Measurements from ENCODE around the gene PARP12.

The PARP12 gene

DNA sequence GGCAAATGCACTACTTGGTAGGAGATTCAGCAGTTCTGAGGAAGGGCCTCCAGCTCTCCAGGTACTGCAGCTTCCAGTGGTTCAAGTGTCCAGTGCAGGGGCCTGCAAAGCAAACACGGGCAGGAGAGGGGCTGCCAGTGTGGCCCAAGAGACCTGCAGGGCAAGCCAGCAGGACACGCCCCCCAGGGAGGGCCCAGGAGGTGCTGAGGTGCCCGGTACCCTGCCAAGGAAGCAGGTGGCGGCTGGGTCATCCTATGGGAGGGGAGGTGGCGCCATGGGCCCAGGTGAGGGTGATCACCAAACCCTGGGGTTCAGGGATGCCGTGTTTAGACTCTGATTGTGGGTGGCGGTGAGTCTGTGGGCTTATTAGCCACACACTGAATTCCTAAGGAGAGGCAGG is 45.7 kb downstream of the PARP12 start:
- Histone ChIP-seq H3F3A (ENCODE audit: insufficient read depth, low read length) (no peaks in the 10 kb centered on the region), H3K9me2 (ENCODE audit: low read depth, low read length) (no peaks in the 10 kb centered on the region), H3K4me2 (ENCODE audit: low read length) (no peak overlapping the region), H3K27ac (ENCODE audit: low read depth, low read length, poor library complexity, severe bottlenecking) (no peak overlapping the region), H2AFZ (ENCODE audit: low read length) (no peak overlapping the region), H3K36me3 (ENCODE audit: insufficient read depth, low read length) (no peaks in the 10 kb centered on the region), H3K9me3 (ENCODE audit: low read length) (no peaks in the 10 kb centered on the region), H4K20me1 (ENCODE audit: insufficient read depth, low read length) (no peaks in the 10 kb centered on the region), H3K9ac (ENCODE audit: low read length) (no peak overlapping the region), H3K79me2 (ENCODE audit: insufficient read depth, low read length) (no peaks in the 10 kb centered on the region), H3K4me3 (ENCODE audit: low read depth, low read length, poor library complexity, severe bottlenecking) (no peak overlapping the region), H3K27me3 (ENCODE audit: insufficient read depth, low read length) (0 out of 2 replicates have a peak, but pooled peaks cover 6% of the 10 kb centered on the region), H3K4me1 (ENCODE audit: insufficient read depth, low read length, severe bottlenecking) (no peaks in the 10 kb centered on the region)
- TF ChIP-seq CTCF (IDR thresholded peaks at IDR 0.05; ENCODE audit: low read length) (no peak), EZH2 (IDR thresholded peaks at IDR 0.05; ENCODE audit: borderline replicate concordance, low read length) (no peak)

GRCh38 chr7:140016540-140016939 is 46.2 kb downstream of the PARP12 start:
- Histone ChIP-seq H3K9me2 (ENCODE audit: low read depth, low read length) (no peaks in the 10 kb centered on the region), H3K9me3 (ENCODE audit: low read length) (no peaks in the 10 kb centered on the region), H3F3A (ENCODE audit: insufficient read depth, low read length) (no peaks in the 10 kb centered on the region), H3K27me3 (ENCODE audit: insufficient read depth, low read length) (0 out of 2 replicates have a peak, but pooled peaks cover 6% of the 10 kb centered on the region), H3K27ac (ENCODE audit: low read depth, low read length, poor library complexity, severe bottlenecking) (no peak overlapping the region), H3K4me1 (ENCODE audit: insufficient read depth, low read length, severe bottlenecking) (no peaks in the 10 kb centered on the region), H2AFZ (ENCODE audit: low read length) (no peak overlapping the region), H3K79me2 (ENCODE audit: insufficient read depth, low read length) (no peaks in the 10 kb centered on the region), H3K36me3 (ENCODE audit: insufficient read depth, low read length) (no peaks in the 10 kb centered on the region), H3K9ac (ENCODE audit: low read length) (no peak overlapping the region), H3K4me2 (ENCODE audit: low read length) (no peak overlapping the region), H3K4me3 (ENCODE audit: low read depth, low read length, poor library complexity, severe bottlenecking) (no peak overlapping the region), H4K20me1 (ENCODE audit: insufficient read depth, low read length) (no peaks in the 10 kb centered on the region)
- no peak for TF ChIP-seq EZH2 (IDR thresholded peaks at IDR 0.05; ENCODE audit: borderline replicate concordance, low read length)
- TF ChIP-seq CTCF (IDR thresholded peaks at IDR 0.05; ENCODE audit: low read length), result no peak

DNA sequence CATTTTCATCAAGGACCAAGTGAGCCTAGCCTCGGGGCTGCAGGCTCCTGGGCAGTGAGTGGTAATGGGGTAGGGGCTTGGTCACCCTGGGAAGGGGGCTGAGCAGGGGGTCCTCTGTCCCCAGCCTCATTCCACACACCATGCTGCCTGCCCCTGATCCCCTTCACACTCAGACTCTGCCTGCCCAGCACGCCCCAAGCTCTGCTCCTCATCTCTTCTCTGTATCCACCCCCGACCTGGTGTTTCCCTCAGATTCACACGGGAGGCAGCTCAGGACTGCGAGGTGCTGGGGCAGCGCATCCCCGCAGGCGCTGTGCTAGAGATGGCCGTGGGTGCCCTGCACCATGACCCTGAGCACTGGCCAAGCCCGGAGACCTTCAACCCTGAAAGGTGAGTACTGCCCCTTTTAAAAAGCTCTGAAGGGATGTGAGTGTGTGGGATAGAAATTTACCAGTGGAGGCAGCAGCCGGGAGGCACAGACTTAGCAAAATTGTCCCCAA is 47.2 kb downstream of the PARP12 start:
- Histone ChIP-seq H4K20me1 (ENCODE audit: insufficient read depth, low read length) (no peaks in the 10 kb centered on the region), H3K9me2 (ENCODE audit: low read depth, low read length) (no peaks in the 10 kb centered on the region), H3F3A (ENCODE audit: insufficient read depth, low read length) (no peaks in the 10 kb centered on the region), H3K79me2 (ENCODE audit: insufficient read depth, low read length) (no peaks in the 10 kb centered on the region), H3K9me3 (ENCODE audit: low read length) (no peaks in the 10 kb centered on the region), H3K27me3 (ENCODE audit: insufficient read depth, low read length) (0 out of 2 replicates have a peak, but pooled peaks cover 6% of the 10 kb centered on the region), H3K9ac (ENCODE audit: low read length) (no peak overlapping the region), H3K36me3 (ENCODE audit: insufficient read depth, low read length) (no peaks in the 10 kb centered on the region), H3K4me1 (ENCODE audit: insufficient read depth, low read length, severe bottlenecking) (no peaks in the 10 kb centered on the region), H2AFZ (ENCODE audit: low read length) (no peak overlapping the region), H3K4me2 (ENCODE audit: low read length) (no peak overlapping the region), H3K27ac (ENCODE audit: low read depth, low read length, poor library complexity, severe bottlenecking) (no peak overlapping the region), H3K4me3 (ENCODE audit: low read depth, low read length, poor library complexity, severe bottlenecking) (no peak overlapping the region)
- TF ChIP-seq CTCF (IDR thresholded peaks at IDR 0.05; ENCODE audit: low read length) (no peak), EZH2 (IDR thresholded peaks at IDR 0.05; ENCODE audit: borderline replicate concordance, low read length) (no peak)
